ENCODE measurements around the gene MRPL47. TPM values are rescaled to one million over a fixed set of nuclear protein-coding genes. Genes with fewer than 3 reads are reported as not detected.

The MRPL47 gene
- total and polyA plus RNA-seq, 2 of the 13 experiments (the other 11 are each of a cell fraction or from before 2014, with no cell fraction given): 36.1 to 83.8 TPM

- H3K4me2 ChIP-seq (ENCODE audit: low read depth, low read length): no peak overlapping the region
- BruUV-seq (replicated peaks): no TSS peak
These were observed 11.2 kb upstream of the MRPL47 start for GRCh38 chr3:179615458-179616173.

More at GRCh38 chr3:179615458-179616173, 11.2 kb upstream of the MRPL47 start:
- ChIA-PET POLR2A (interaction anchor here (2.3 kb wide), 1 partner anchor 11 kb away, joined by 6 read pairs; the partner anchor contains the start of genes MRPL47 and NDUFB5), CTCF (ENCODE audit: low intra/inter-chr PET ratio, low total read pairs) (no interaction called here)
- in situ Hi-C loops (cut with HindIII; ENCODE audit: extremely low pct_ligation_motif_present, low pct_unique_long_range_greater_than_20kb): no loop called here
- H3K27ac ChIP-seq (ENCODE audit: extremely low read length, insufficient read depth, low read length): no peak overlapping the region
- peaks cover 3% of the 10 kb centered on the region for H3K79me2 ChIP-seq (ENCODE audit: insufficient read depth, low read length)
- H3K9ac ChIP-seq (ENCODE audit: insufficient read depth, low read depth, low read length): no peak overlapping the region
- H3K27me3 ChIP-seq (ENCODE audit: control insufficient read depth in 1 of 2, insufficient read depth in 2 of 2, low read length in 2 of 2): no peaks in the 10 kb centered on the region
- H3K36me3 ChIP-seq (replicated peaks in 1 of 2; ENCODE audit: control insufficient read depth in 1 of 2, insufficient read depth in 2 of 2, low read length in 2 of 2): peaks cover 0 to 7% of the 10 kb centered on the region in 2 experiments; a peak in 3 of 5 replicates
- no peak overlapping the region for H2AFZ ChIP-seq (ENCODE audit: low read length)
- no peak for DNase-seq (ENCODE audit: low spot score)
- 97% methylated on average over 4 of the region's 4 CpGs for WGBS (ENCODE audit: low lambda C conversion rate)
- no peaks in the 10 kb centered on the region for H3K4me1 ChIP-seq (ENCODE audit: insufficient read depth, low read length)
- no peak for ATAC-seq
- TF ChIP-seq THAP11 (CRISPR knock-in tag; IDR thresholded peaks at IDR 0.05) (no peak), HNRNPL (IDR thresholded peaks at IDR 0.05; ENCODE audit: low read depth, low read length) (no peak), ZNF589 (CRISPR knock-in tag; conservative IDR thresholded peaks at IDR 0.05) (no peak), RBM39 (IDR thresholded peaks at IDR 0.05; ENCODE audit: low read depth, low read length, poor library complexity, severe bottlenecking) (no peak), PAXIP1 (CRISPR knock-in tag; conservative IDR thresholded peaks at IDR 0.05) (no peak), ZNF572 (CRISPR knock-in tag; IDR thresholded peaks at IDR 0.05) (no peak), ZNF282 (IDR thresholded peaks at IDR 0.05; ENCODE audit: partially characterized antibody) (no peak), ZNF121 (CRISPR knock-in tag; IDR thresholded peaks at IDR 0.05) (no peak), PLRG1 (conservative IDR thresholded peaks at IDR 0.05) (no peak)
- no peak for FAIRE-seq
- no peaks in the 10 kb centered on the region for H4K20me1 ChIP-seq (ENCODE audit: insufficient read depth, low read length)
- H3K4me3 ChIP-seq (replicated peaks in 1 of 3; ENCODE audit: insufficient read depth in 1 of 3, low read depth in 2 of 3, low read length in 3 of 3): no peak overlapping the region
- intact Hi-C loops (cut with micrococcal nuclease; ENCODE audit: unreplicated experiment): no loop called here
- no peaks in the 10 kb centered on the region for H3K9me3 ChIP-seq (ENCODE audit: low read length)
